NCI-H2227 (cell line): Measurements from ENCODE around the gene IFNGR1.
A peak's percentile ranks its signal among the peaks of the same experiment; 100 is the strongest.
"Not testable (repeated sequence)": the region's sequence is repeated elsewhere in the genome, so short reads cannot be mapped to it uniquely, and the experiment has no call there.

Experiments
- DNase-seq: peaks from one replicate; lab custom pipeline; 2025; ENCODE audit not compliant: unreplicated experiment; lab: John Stamatoyannopoulos, UW

IFNGR1 gene

DNA sequence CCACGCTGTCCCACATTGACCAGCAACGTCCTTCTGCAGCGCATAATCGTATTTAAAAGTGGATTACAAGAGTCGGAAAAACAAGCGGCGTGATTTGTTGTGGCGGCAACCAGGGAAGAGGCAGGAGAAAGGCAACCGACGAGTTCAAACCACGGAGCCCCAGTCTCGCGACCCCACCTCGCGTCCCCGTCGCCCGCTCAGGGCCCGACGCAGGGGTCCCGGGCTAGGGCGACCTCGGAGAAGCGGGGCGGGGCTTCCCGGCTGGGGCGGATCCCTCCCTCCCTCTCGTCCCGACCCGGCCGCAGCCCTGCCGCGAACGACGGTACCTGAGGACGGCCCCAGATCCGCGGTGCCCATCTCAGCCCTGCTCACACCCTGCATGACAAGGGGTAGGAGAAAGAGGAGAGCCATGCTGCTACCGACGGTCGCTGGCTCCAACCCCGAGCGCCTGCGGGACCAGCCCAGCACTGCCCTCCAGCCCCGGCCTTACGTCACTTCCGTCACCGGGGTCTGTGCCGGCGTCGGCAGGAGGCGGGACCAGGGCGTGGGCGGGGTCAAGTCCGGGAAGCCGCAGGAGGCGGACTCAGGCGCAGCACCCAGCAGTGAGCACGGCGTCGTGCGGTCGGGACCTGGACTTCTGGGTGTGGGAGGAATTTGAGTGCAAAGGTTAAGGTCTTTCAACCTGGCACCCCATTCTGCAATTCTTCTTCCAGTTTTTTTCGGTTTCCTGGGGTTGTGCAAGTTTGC lies at the start of gene IFNGR1:
IFNGR1 (minus strand) TSS at position 469 of the 747 bp plus-strand sequence; CDS start at position 411, 58 bp downstream.
- peak; percentile 88 for DNase-seq

DNA sequence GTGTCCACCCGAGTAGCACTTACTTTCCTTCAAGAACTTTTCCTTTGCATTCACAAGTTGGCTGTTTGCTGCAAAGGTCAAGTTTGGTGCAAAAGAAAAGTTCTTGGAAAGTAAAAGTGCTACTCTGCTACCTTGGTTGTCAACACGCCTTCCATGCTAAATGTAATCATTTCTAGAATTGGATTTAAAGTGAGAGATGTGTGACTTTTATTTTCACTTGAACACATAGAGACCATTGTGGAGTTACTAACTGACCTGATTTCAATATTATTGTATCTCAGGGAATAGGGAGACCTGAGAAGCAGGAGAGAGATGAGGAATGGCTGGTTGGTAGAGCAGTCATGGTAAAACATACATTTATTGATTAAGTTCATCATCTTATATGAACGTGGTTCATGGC lies 49.7 kb upstream of the IFNGR1 start:
- no peak for DNase-seq

DNA sequence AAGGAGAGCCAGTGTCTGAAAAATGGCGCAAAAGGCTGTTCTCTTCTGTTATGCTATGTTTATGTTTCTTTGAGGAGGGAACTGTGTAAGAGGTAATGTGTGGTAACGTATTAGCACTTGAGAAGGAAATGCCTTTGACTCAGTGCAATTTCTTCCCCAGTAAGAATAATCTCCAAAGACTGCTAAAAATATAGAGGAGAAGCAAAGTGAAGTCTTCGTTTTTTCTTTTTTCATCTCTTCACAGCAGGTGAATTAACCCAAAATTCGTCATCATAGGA lies 47.1 kb upstream of the IFNGR1 start:
- DNase-seq: no peak

DNA sequence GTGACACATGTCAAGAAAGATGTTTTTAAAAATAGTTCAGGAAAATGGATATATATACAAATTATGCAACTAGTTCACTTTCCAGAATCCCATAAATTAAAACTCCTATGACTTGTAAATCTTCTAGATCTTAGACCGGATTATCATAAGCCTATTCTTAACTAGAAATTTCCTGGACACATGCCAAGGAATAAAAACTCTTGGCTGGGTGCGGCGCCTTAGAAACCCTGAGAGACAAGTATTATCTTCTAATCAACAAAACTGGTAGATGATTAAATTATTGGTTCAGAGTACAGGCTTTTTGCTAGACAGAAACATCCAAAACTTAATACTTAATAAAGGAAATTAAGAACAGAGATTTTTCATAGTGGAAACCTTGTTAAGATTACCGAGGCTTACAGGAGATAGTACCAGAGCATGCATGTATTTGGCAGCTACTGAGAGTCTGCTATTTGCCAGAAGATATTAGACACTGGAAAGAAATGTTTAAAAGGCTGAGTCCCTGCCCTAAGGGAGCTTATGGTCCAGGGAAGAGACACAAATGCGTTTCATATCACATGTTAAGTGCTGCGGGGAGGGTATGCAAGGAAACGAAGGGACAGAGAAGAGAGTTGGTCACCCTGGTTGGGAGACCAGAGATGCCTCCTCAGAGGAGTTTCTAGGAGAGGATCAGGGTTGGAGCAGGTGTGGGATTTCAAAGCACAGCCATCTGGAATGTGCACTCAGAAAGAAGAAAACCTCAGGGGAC lies 46.5 kb upstream of the IFNGR1 start:
- DNase-seq: no peak

DNA sequence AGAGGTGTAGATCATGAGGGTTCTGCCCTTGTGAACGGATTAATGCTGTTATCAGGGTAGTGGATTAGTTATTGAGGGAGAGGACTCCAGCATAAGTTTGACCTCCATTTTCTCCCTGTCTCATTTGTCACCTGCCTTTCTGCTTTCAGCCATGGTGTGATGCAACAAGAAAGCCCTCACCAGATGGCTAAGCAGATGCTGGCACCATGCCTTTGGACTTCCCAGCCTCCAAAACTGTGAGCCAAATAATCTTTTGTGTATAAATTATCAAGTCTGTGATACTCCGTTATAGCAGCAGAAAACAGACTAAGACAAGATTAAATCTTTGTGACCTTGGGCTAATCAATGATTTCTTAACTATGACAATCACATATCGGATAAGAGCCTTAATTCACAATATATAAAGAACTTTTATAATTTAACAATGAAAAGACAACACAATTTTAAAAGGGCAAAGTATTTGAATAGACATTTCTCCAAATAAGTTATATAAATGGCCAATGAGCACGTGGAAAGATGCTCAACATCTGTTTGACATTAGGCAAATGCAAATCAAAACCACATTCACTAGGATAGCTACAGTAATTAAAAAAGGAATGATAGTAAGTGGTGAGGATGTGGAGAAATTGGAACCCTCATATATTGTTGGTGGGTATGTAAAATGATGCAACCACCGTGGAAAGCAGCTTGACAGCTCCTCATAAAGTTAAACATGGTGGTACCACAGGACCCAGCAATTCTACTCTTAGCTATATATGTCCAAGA lies 45.3 kb upstream of the IFNGR1 start:
- DNase-seq: no peak

DNA sequence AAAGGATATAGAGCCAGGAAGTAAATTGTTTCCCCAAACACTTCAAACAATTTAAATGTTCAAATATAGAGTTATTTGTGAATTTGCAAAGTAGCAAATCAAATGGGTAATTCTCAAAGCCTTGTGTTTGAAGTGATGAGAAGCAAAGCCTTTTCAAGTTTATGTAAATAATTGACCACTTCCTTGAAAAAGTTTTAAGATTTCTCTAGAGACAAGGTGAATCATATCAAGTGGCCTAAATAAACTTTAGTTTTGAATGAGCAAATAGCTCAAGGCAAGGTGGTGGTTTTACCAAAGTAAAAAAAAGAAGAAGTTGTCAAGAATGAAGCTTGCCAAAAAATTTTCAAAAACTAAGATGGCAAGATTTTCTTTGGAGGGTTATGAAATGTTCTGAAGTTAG lies 42.6 kb upstream of the IFNGR1 start:
- no peak for DNase-seq

DNA sequence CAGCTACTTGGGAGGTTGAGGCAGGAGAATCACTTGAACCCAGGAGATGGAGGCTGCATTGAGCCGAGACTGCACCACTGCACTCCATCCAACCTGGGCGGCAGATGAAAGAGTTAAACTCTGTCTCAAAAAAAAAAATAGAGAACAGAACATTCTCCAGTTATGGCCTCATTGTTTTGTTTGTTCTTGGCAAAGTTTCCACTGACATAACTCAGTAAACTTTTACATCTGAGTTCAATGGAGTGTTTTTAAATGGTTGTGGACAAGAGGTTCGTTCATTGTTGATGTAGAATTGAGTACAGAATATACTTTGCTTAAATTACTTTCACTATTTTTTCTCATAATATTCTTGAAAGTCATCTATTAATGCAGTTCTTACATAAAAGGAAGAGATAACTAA lies 42.2 kb upstream of the IFNGR1 start:
- DNase-seq: no peak

DNA sequence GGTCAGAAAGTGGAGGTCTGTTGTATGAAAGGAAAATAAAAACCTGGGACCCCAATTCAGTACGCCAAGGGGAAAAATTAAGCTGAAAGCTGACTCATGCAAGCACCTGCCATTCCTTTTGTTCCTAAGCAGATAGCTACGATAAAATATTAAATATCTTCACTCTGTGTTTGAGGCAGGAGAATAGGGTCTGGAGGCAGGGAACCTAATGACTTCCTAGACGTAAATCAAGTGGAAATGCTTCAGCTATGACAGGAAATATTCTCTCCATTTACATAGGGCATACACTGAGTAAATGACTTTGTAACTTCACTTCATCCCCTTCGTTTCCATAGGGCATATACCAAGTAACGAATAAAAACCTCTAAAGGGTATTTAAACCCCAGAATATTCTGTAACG lies 41.0 kb upstream of the IFNGR1 start:
- DNase-seq: no peak

DNA sequence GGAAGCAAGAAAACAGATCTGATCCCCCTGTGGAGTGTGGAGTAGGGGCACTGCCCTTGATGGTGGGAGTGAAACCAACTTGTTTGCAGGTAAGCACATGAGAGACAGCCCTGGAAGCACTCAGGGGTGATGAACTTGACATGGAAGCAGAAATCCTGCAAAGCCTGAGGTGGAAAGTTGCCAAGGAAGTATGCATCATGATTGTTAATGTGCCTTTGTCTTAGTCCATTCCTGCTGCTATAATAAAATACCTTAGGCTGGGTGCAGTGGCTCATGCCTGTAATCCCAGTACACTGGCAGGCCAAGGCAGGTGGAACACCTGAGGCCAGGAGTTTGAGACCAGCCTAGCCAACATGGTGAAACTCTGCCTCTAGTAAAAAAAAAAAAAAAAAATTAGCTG lies 40.2 kb upstream of the IFNGR1 start:
- no peak for DNase-seq

DNA sequence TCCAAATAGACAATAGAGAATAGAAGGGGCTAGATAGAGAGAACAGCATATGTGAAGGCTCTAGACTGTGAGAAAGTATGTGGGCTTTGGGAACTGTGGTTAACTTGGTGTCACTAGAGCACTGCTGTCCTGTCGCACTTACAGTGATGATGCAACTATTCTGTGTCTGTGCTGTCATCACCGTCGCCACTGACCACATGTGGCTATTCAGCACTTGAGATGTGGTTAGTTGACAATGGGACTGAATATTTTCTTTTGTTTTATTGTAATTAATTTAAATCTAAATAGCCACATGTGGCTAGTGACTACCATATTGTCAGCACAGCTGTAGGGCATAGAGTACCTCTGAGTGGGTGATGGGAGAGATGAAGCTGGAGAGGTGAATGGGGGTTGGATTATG lies 39.0 kb upstream of the IFNGR1 start:
- no peak for DNase-seq

DNA sequence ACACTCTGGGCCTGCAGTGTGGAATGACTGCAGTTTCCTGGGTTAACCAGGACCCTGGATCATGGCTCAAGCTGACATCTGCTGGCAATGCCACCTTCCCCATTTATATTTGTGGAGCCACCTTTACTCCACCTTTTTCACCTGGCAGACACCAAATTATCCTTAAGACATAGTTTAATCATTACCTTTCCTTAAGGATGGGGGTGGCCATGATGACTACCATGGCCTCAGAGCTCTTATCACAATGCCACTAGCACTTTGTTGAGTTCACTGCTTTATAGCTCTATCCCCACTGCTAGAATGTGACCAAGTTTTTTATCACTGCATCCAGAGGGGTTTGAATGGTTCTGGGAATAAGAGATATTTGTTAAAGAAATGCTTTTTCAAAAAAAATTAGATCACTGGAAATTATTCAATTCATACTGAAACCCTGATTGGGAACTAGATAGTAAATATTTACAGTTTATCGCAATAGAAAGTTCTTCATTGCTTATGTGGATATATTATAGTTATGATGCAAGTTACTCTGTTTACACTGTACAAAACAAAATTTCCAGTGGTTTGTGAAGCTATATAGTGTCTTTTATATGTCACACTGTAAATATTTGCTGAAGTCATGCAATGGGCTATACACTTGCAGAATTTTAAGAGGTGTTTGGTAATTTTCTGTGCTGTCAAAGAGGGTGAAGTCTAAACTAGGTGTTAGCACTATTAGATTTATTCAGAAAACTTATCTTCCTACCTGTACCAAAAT lies 37.3 kb upstream of the IFNGR1 start:
- no peak for DNase-seq

DNA sequence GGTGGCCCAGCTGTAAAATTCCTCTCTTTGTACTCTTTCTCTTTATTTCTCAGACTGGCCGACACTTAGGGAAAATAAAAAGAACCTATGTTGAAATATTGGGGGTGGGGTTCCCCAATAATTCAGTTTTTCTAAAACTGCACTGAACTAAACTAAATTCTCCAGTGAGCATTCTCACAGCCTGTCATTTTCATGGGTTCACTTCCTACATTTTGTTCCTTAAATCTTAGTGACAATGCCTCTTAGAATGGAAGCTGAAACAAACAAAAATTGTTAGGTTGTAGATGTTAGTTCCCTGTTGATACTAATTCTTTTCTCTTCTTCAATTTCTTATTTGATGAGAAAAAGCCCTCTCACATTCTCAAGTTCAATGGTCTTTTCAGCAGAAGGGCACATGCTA lies 35.8 kb upstream of the IFNGR1 start:
- no peak for DNase-seq

DNA sequence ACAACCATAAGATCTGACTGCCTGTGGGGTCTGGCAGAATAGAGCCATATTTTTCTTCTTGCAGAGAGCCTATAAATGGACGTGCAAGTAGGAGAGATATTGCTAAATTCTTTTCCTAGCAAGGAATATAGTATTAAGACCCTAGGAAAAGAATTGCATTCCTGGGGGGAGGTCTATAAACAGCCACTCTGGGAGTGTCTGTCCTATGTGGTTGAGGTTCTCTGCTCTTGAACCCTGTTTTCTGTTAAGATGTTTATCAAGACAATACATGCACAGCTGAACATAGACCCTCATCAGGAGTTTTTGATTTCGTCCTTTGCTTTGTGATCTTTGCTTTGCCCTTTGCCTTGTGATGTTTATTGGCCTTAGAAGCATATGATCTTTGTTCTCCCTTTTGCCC lies 35.2 kb upstream of the IFNGR1 start:
- not testable (repeated sequence) for DNase-seq

DNA sequence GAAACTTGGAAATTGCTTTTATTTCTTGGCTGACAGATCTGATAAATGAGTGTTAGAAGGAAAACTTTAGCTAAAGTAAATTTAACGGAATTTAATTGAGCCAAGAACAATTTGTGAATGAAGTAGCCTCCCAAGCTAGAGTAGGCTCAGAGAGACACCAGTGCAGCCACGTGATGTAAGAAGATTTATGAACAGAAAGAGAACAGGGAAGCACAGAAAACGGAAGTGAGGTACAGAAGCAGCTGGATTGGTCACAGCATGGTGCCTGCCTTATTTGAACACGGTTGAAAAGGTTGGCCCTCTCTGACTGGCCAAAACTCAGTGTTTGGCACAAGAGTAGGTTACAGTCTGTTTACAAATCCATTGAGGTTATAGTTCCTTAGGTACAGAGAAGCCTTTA lies 29.5 kb upstream of the IFNGR1 start:
- DNase-seq: no peak

DNA sequence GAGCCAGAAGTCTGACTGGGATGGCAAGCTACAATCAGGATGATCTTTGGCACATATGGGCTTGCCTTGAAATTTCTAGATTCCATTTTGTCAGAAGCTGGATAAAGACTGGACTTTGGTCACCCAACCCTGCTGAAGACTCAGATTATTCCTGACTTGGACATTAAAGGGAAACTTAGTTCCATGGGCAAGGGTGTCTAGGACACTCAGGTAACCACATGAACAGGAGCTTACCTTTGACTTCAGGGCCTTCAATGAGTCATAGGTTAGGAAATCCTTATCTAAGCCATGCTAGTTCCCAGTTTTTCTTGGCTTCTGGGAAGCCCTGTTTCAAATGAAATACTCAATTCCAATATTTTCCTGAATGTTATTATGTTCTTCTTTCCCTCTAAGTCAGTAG lies 28.5 kb upstream of the IFNGR1 start:
- DNase-seq: no peak

DNA sequence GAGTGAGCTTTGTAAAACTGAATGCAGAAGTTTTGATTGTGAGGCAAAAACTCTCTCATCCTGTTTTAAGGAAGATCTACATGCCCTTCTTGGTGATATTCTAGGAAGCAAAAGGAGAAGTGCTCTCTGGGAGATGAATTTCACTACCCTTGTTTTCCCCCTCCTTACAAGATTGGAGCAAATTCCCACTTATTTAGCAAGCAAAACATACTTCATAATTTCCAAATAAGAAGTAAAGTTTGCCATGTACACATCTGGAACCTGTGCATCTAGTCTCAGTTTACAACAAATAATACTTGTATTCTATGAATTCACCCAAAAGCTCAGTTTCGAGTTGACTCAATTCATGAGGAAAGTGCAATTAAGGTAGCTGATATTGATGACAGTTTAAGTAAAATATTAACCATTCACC lies 27.6 kb upstream of the IFNGR1 start:
- no peak for DNase-seq

DNA sequence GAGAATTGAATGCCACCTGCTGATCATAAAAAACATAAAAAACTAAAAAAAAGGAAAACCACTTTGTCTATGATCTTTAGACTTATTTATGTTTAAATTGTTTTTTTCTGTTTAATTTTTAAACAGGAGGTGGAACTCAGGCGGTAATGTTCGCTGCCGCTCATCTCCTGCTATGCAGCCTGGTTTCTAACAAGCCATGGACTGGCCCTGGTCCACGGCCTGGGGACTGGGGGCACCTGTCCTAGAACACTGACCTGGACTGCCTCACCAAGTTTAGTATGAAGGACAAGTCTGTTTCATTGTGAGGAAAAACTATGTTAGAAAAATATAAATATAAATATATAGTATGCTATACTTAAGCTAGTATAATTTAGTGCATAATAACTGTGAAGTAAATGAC lies 27.0 kb upstream of the IFNGR1 start:
- DNase-seq: no peak

DNA sequence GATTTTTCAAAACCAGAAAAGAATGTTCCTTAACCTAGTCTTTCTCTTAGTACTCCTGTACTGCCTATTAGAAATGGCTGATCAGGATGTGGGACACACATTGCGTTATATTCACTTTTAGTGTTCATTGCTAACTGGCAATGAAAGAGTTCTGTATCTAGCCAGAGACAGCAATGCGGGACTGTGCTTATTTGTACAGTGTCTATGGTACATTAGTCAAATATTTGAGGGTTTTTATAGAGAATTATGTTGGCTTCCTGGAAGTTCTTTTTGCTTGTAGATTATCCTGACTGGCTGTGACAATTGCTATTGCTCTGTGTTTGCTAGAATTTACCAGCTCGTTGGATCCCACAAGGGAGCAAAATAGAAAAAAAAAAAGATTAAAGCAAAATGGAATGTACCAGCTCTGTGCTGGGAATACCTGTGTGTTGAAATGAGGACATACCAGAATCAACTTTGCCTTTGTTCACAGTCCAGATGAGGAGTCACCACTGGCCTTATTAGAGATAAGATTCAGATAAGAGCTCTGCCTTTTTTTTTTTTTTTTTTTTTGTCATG lies 22.4 kb upstream of the IFNGR1 start:
- no peak for DNase-seq

DNA sequence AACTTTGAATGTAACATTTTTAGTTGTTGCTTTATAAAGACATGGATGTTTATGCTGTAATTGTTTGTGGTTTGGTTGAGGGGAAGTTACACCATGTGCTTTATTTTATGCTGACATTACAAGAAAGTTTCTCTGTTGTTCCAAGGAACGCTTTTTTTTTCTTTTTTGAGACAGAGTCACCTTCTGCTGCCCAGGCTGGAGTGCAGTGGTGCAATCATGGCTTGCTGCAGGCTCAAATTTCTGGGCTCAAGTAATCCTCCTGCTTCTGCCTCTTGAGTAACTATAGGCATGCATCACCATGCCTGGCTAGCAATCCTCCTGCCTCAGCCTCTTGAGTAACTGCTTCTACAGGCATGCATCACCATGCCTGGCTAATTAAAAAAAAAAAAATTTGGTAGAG lies 21.0 kb upstream of the IFNGR1 start:
- no peak for DNase-seq

DNA sequence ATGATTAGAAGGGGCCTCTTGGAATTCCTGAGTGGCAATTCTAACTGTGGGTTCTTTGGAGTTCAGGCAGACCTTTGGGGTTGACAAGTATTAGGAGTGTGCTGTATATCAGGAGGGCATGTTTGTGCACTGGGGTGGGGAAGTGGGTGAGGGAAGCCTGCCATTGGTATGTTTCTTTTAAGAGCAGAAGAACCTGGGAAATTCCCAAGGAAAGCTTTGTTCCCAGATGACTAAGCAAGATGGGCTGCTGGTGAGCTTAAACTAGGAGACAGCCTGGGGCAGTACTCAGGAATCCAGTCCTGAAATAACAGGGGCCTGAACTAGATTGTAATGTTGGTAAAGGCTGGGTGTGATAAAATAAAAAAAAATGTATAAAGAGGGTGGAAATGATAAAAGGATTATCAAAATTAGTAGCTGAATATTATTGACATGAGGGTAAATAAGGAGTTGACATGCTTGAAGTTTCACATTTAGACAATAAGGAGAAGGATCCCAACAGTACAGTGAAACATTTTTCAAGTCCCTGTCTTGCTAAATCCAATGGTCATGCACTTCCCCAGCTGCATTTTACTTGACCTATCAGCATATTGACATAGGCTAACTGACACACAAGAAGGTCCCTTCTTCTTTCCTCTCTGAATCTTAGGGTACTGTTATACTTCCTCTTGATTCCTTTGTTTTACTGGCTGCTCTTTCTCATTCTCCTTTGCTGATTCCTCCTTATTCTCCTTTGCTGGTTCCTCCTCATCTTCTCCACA lies 18.4 kb upstream of the IFNGR1 start:
- DNase-seq: no peak
